ENCODE data around the gene PRPF6. TPM values are rescaled to one million over a fixed set of nuclear protein-coding genes. Genes with fewer than 3 reads are reported as not detected.
A peak's percentile ranks its signal among the peaks of the same experiment; 100 is the strongest.

Gene PRPF6
- total and polyA plus RNA-seq, 2 of the 13 experiments (the other 11 are each of a cell fraction or from before 2014, with no cell fraction given) = 63.7 to 101 TPM

DNA sequence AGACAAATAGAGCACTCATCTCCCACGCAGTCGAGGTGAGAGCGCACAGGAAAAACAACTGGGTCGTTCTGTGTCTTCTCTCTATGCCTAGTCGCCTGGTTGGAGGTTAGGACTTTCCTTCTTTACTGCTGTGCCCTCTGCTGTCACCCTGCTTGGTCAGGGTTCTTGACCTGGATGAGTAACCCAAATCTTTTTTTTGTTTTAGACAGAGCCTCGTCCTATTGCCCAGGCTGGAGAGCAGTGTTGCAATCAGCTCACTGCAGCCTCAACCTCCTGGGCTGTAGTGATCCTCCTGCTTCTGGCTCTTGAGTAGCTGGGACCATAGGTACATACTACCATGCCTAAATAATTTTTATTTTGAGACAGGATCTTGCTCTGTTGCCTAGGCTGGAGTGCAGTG, 24.5 kb downstream of the PRPF6 start:
- CTCF ChIA-PET (ENCODE audit: low intra/inter-chr PET ratio, low total read pairs) = no interaction called here

GRCh38 chr20:64006490-64006889, 25.6 kb downstream of the PRPF6 start:
- Histone ChIP-seq H3K79me2 (ENCODE audit: insufficient read depth, low read length) (peaks cover 9% of the 10 kb centered on the region), H3K36me3 (replicated peaks in 1 of 2; ENCODE audit: control insufficient read depth in 1 of 2, insufficient read depth in 2 of 2, low read length in 2 of 2) (peaks cover 54 to 84% of the 10 kb centered on the region in 2 experiments), H3K4me3 (replicated peaks in 1 of 3; ENCODE audit: insufficient read depth in 1 of 3, low read depth in 2 of 3, low read length in 3 of 3) (no peak overlapping the region), H4K20me1 (ENCODE audit: insufficient read depth, low read length) (no peaks in the 10 kb centered on the region), H3K27me3 (ENCODE audit: control insufficient read depth in 1 of 2, insufficient read depth in 2 of 2, low read length in 2 of 2) (no peaks in the 10 kb centered on the region), H3K9ac (ENCODE audit: insufficient read depth, low read depth, low read length) (no peak overlapping the region), H3K4me2 (ENCODE audit: low read depth, low read length) (no peak overlapping the region), H3K9me3 (ENCODE audit: low read length) (no peaks in the 10 kb centered on the region), H2AFZ (ENCODE audit: low read length) (no peak overlapping the region), H3K4me1 (ENCODE audit: insufficient read depth, low read length) (no peaks in the 10 kb centered on the region), H3K27ac (ENCODE audit: extremely low read length, insufficient read depth, low read length) (no peak overlapping the region)
- intact Hi-C loops (cut with micrococcal nuclease; ENCODE audit: unreplicated experiment) = no loop called here
- BruUV-seq (replicated peaks) = no TSS peak
- ChIA-PET POLR2A (interaction anchor here (1.2 to 2.0 kb wide), 3 partner anchors 10 to 26 kb away, joined by 3 to 12 read pairs (median 7); partner anchors contain the start of gene PRPF6), CTCF (ENCODE audit: low intra/inter-chr PET ratio, low total read pairs) (no interaction called here)
- 96% methylated on average over 10 of the region's 10 CpGs for WGBS (ENCODE audit: low lambda C conversion rate)
- in situ Hi-C loops (cut with HindIII; ENCODE audit: extremely low pct_ligation_motif_present, low pct_unique_long_range_greater_than_20kb) = no loop called here
- ATAC-seq (no peak), DNase-seq (ENCODE audit: low spot score) (no peak), FAIRE-seq (no peak)
- TF ChIP-seq ZNF546 (CRISPR knock-in tag; conservative IDR thresholded peaks at IDR 0.05) (no peak), FOXO1 (CRISPR knock-in tag; IDR thresholded peaks at IDR 0.05) (no peak), ZNF274 (CRISPR knock-in tag; IDR thresholded peaks at IDR 0.05) (0 out of 2 replicates have a peak, but pooled peaks have one; percentile 43)

More for the DNA sequence above, 24.5 kb downstream of the PRPF6 start:
- POLR2A ChIA-PET = no interaction called here
- Histone ChIP-seq H3K9ac (ENCODE audit: insufficient read depth, low read depth, low read length) (no peak overlapping the region), H3K27ac (ENCODE audit: extremely low read length, insufficient read depth, low read length) (no peak overlapping the region), H4K20me1 (ENCODE audit: insufficient read depth, low read length) (no peaks in the 10 kb centered on the region), H3K9me3 (ENCODE audit: low read length) (no peaks in the 10 kb centered on the region), H3K4me1 (ENCODE audit: insufficient read depth, low read length) (no peaks in the 10 kb centered on the region), H3K79me2 (ENCODE audit: insufficient read depth, low read length) (peaks cover 9% of the 10 kb centered on the region), H3K36me3 (replicated peaks in 1 of 2; ENCODE audit: control insufficient read depth in 1 of 2, insufficient read depth in 2 of 2, low read length in 2 of 2) (peaks cover 53 to 82% of the 10 kb centered on the region in 2 experiments), H3K27me3 (ENCODE audit: control insufficient read depth in 1 of 2, insufficient read depth in 2 of 2, low read length in 2 of 2) (no peaks in the 10 kb centered on the region), H3K4me3 (replicated peaks in 1 of 3; ENCODE audit: insufficient read depth in 1 of 3, low read depth in 2 of 3, low read length in 3 of 3) (no peak overlapping the region), H3K4me2 (ENCODE audit: low read depth, low read length) (no peak overlapping the region), H2AFZ (ENCODE audit: low read length) (no peak overlapping the region)
- ATAC-seq (no peak), DNase-seq (ENCODE audit: low spot score) (no peak), FAIRE-seq (no peak)
- 96% methylated on average over 6 of the region's 6 CpGs for WGBS (ENCODE audit: low lambda C conversion rate)
- intact Hi-C loops (cut with micrococcal nuclease; ENCODE audit: unreplicated experiment) (no loop called here), in situ Hi-C loops (cut with HindIII; ENCODE audit: extremely low pct_ligation_motif_present, low pct_unique_long_range_greater_than_20kb) (no loop called here)
- TF ChIP-seq CEBPB (IDR thresholded peaks at IDR 0.05; ENCODE audit: borderline replicate concordance, low read depth, low read length) (0 out of 2 replicates have a peak, but pooled peaks have one; percentile 19), SMC3 (IDR thresholded peaks at IDR 0.05; ENCODE audit: low read length) (no peak), ZNF333 (CRISPR knock-in tag; IDR thresholded peaks at IDR 0.05; ENCODE audit: borderline replicate concordance) (no peak)
- no TSS peak for BruUV-seq (replicated peaks)

All from HepG2 (cell line).